Neural progenitor cell (in vitro differentiated cells): ENCODE measurements around the gene BCAP31. TPM values are rescaled to one million over a fixed set of nuclear protein-coding genes. Genes with fewer than 3 reads are reported as not detected.
"Not testable (repeated sequence)": the region's sequence is repeated elsewhere in the genome, so short reads cannot be mapped to it uniquely, and the experiment has no call there.

Experiments used
- DNase-seq: peaks from one replicate; pipeline ENCODE4 v3.0.0-alpha.2; 2016; ENCODE audit warnings: low spot score
- H2AFZ ChIP-seq: fragments of 200-600 bp; sonication (generic); replicated peaks from 2 replicates; pipeline ENCODE4 v1.6.1; 2016; ENCODE audit warnings: antibody characterized with exemption
- H3F3A ChIP-seq: fragments of 200-600 bp; sonication (generic); 2 replicates; pipeline ENCODE4 v1.6.1; 2016; ENCODE audit warnings: antibody characterized with exemption, low read depth
- H3K27ac ChIP-seq: fragments of 200-600 bp; sonication (generic); 2 replicates; pipeline ENCODE4 v1.5.1; 2016; ENCODE audit warnings: mild to moderate bottlenecking
- H3K27me3 ChIP-seq: fragments of 200-600 bp; sonication (generic); 2 replicates; pipeline ENCODE4 v1.6.1; 2016; ENCODE audit warnings: mild to moderate bottlenecking, moderate library complexity
- H3K36me3 ChIP-seq: fragments of 200-600 bp; sonication (generic); 2 replicates; pipeline ENCODE4 v1.5.1; 2016
- H3K4me1 ChIP-seq: fragments of 200-600 bp; sonication (generic); 2 replicates; pipeline ENCODE4 v1.6.1; 2016; ENCODE audit warnings: mixed run types
- H3K4me2 ChIP-seq: fragments of 200-600 bp; sonication (generic); 2 replicates; pipeline ENCODE4 v1.6.1; 2016
- H3K4me3 ChIP-seq: fragments of 200-600 bp; sonication (generic); 2 replicates; pipeline ENCODE4 v1.5.1; 2016
- H3K79me2 ChIP-seq: fragments of 200-600 bp; sonication (generic); 2 replicates; pipeline ENCODE4 v1.6.1; 2016; ENCODE audit warnings: low read depth
- H3K9ac ChIP-seq: fragments of 200-600 bp; sonication (generic); 2 replicates; pipeline ENCODE4 v1.6.1; 2016
- H3K9me3 ChIP-seq: fragments of 200-600 bp; sonication (generic); 2 replicates; pipeline ENCODE4 v1.5.1; 2016; ENCODE audit warnings: low read depth
- H4K20me1 ChIP-seq: fragments of 200-600 bp; sonication (generic); 2 replicates; pipeline ENCODE4 v1.6.1; 2016; ENCODE audit warnings: low read depth
- H3K27ac Mint-ChIP-seq: 3 replicates; pipeline ENCODE4 v1.8.0; 2021; ENCODE audit warnings: mixed read lengths
- H3K27me3 Mint-ChIP-seq: 2 replicates; pipeline ENCODE4 v1.8.0; 2022; ENCODE audit warnings: low read depth, mild to moderate bottlenecking, inconsistent platforms, moderate library complexity, mixed read lengths; ENCODE audit not compliant: insufficient read depth
- H3K36me3 Mint-ChIP-seq: 3 replicates; pipeline ENCODE4 v1.8.0; 2021; ENCODE audit warnings: mixed read lengths
- H3K4me1 Mint-ChIP-seq: 3 replicates; pipeline ENCODE4 v1.8.0; 2021; ENCODE audit warnings: mixed read lengths
- H3K4me3 Mint-ChIP-seq: 3 replicates; pipeline ENCODE4 v1.8.0; 2021; ENCODE audit warnings: mild to moderate bottlenecking, moderate library complexity, mixed read lengths
- H3K9me3 Mint-ChIP-seq: 3 replicates; pipeline ENCODE4 v1.8.0; 2020; ENCODE audit warnings: mixed read lengths
- CTCF ChIP-seq: fragments of 200-600 bp; sonication (generic); IDR thresholded peaks from 2 replicates; pipeline ENCODE4 v1.5.1; 2017; ENCODE audit warnings: antibody characterized with exemption, mild to moderate bottlenecking
- EZH2 ChIP-seq: fragments of 200-600 bp; sonication (generic); IDR thresholded peaks from 2 replicates; pipeline ENCODE4 v1.6.1; 2017; ENCODE audit warnings: antibody characterized with exemption, mild to moderate bottlenecking, moderate library complexity
- EZH2phosphoT487 ChIP-seq: fragments of 200-600 bp; sonication (generic); IDR thresholded peaks from 2 replicates; pipeline ENCODE4 v1.6.1; 2017; ENCODE audit warnings: antibody characterized with exemption
- total RNA-seq: library from RNA; depleted of rRNA; stranded (reverse); fragments of >200 nt; gene quantifications from 2 replicates; pipeline ENCODE4 v1.2.3, GENCODE V29; 2015; ENCODE audit warnings: low replicate concordance

BCAP31 gene
- total RNA-seq, 1 donor from 2014 or later = 52.5 TPM

- H3K79me2 ChIP-seq = peaks cover 47% of the 10 kb centered on the region
- no peaks in the 10 kb centered on the region for H3K27me3 ChIP-seq
- H3K36me3 ChIP-seq = no peaks in the 10 kb centered on the region
- H3K27me3 Mint-ChIP-seq = peaks cover 3% of the 10 kb centered on the region
- H3K27ac ChIP-seq = no peak overlapping the region
- H3K4me1 ChIP-seq = no peaks in the 10 kb centered on the region
- H3K36me3 Mint-ChIP-seq = no peaks in the 10 kb centered on the region
- peak overlapping the region; percentile 65 for H3K4me3 Mint-ChIP-seq
- no peaks in the 10 kb centered on the region for H3K9me3 ChIP-seq
- TF ChIP-seq EZH2 = no peak
- H3K9ac ChIP-seq = no peak overlapping the region
- no peak overlapping the region for H3K4me3 ChIP-seq
- H4K20me1 ChIP-seq = peaks cover 84% of the 10 kb centered on the region
- no peak for DNase-seq
- H2AFZ ChIP-seq = no peak overlapping the region
- peaks cover 6% of the 10 kb centered on the region for H3F3A ChIP-seq
- H3K4me1 Mint-ChIP-seq = peaks cover 8% of the 10 kb centered on the region
- peaks cover 15% of the 10 kb centered on the region for H3K9me3 Mint-ChIP-seq
- H3K4me2 ChIP-seq = no peak overlapping the region
- no peak overlapping the region for H3K27ac Mint-ChIP-seq
These were observed 31.5 kb downstream of the BCAP31 start for GRCh38 chrX:153692611-153693156.

GRCh38 chrX:153692003-153692402, 32.2 kb downstream of the BCAP31 start:
- no peak overlapping the region for H3K4me3 Mint-ChIP-seq
- no peaks in the 10 kb centered on the region for H3K36me3 ChIP-seq
- H2AFZ ChIP-seq = no peak overlapping the region
- peak overlapping the region; percentile 19 for H3K4me3 ChIP-seq
- H3K9ac ChIP-seq = no peak overlapping the region
- no peaks in the 10 kb centered on the region for H3K9me3 ChIP-seq
- no peaks in the 10 kb centered on the region for H3K27me3 ChIP-seq
- no peak for DNase-seq
- H3K9me3 Mint-ChIP-seq = peaks cover 9% of the 10 kb centered on the region
- no peaks in the 10 kb centered on the region for H3K4me1 ChIP-seq
- TF ChIP-seq EZH2 = no peak
- no peak overlapping the region for H3K4me2 ChIP-seq
- H3K27me3 Mint-ChIP-seq = peaks cover 3% of the 10 kb centered on the region
- no peak overlapping the region for H3K27ac Mint-ChIP-seq
- peaks cover 80% of the 10 kb centered on the region for H4K20me1 ChIP-seq
- no peaks in the 10 kb centered on the region for H3K36me3 Mint-ChIP-seq
- H3K79me2 ChIP-seq = peaks cover 47% of the 10 kb centered on the region
- peaks cover 3% of the 10 kb centered on the region for H3F3A ChIP-seq
- H3K27ac ChIP-seq = no peak overlapping the region
- H3K4me1 Mint-ChIP-seq = peaks cover 8% of the 10 kb centered on the region

GRCh38 chrX:153691032-153691827, 33.0 kb downstream of the BCAP31 start:
- Histone ChIP-seq H4K20me1 (peaks cover 73% of the 10 kb centered on the region), H3K79me2 (peaks cover 49% of the 10 kb centered on the region), H3K4me3 (peak overlapping the region; percentile 19), H3K4me2 (peak overlapping the region; percentile 83)
- not testable (repeated sequence) for H3K27me3 Mint-ChIP-seq, H3K27me3 ChIP-seq, H3K36me3 Mint-ChIP-seq, H3K9ac ChIP-seq, H3K27ac Mint-ChIP-seq, H3F3A ChIP-seq, H3K4me1 ChIP-seq, H3K27ac ChIP-seq, H3K36me3 ChIP-seq, DNase-seq, H3K9me3 Mint-ChIP-seq, H3K9me3 ChIP-seq, H2AFZ ChIP-seq
- Mint-ChIP-seq H3K4me1 (peaks cover 14% of the 10 kb centered on the region), H3K4me3 (peak overlapping the region; percentile 67)

GRCh38 chrX:153690466-153690865, 33.7 kb downstream of the BCAP31 start:
- H3K79me2 ChIP-seq = peaks cover 56% of the 10 kb centered on the region
- no peaks in the 10 kb centered on the region for H3K36me3 ChIP-seq
- no peak overlapping the region for H2AFZ ChIP-seq
- peaks cover 9% of the 10 kb centered on the region for H3K9me3 Mint-ChIP-seq
- DNase-seq = no peak
- no peaks in the 10 kb centered on the region for H3K36me3 Mint-ChIP-seq
- H3K9me3 ChIP-seq = no peaks in the 10 kb centered on the region
- H3K4me1 ChIP-seq = no peaks in the 10 kb centered on the region
- H3K4me3 ChIP-seq = peak overlapping the region; percentile 59
- peak overlapping the region; percentile 42 for H3K9ac ChIP-seq
- H3K4me1 Mint-ChIP-seq = peaks cover 17% of the 10 kb centered on the region
- no peak for TF ChIP-seq EZH2
- TF ChIP-seq CTCF = no peak
- no peak for TF ChIP-seq EZH2phosphoT487
- H3K27me3 ChIP-seq = no peaks in the 10 kb centered on the region
- peaks cover 3% of the 10 kb centered on the region for H3K27me3 Mint-ChIP-seq
- H3K4me2 ChIP-seq = peak overlapping the region; percentile 83
- no peak overlapping the region for H3K27ac Mint-ChIP-seq
- no peak overlapping the region for H3K27ac ChIP-seq
- peak overlapping the region; percentile 66 for H3K4me3 Mint-ChIP-seq
- peaks cover 14% of the 10 kb centered on the region for H3F3A ChIP-seq
- peaks cover 65% of the 10 kb centered on the region for H4K20me1 ChIP-seq
